Measurements from ENCODE around the gene NFATC1.

NFATC1 gene

DNA sequence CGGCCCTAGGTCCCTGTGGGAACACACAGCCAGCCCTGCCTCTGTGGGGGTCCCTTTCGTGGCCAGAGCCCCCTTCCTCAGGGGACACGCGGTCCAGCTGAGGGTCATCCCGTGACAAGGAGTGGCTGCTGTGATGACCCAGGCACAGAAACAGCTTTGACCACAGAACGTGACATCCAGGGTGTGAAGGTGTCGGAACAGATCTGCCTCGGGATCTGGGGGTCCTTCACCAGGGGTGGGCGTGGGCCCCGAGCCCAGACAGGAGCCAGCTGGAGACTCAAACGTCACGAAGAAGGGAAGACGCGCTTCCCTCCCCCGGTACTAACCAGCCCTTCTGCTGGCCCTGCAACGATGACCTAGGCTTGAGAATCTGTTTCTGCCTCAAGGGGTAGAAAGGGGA is 75.9 kb downstream of the NFATC1 start:
- TF ChIP-seq ZNF274 (IDR thresholded peaks at IDR 0.05; ENCODE audit: low read depth, low read length) (no peak), YY1 (IDR thresholded peaks at IDR 0.05; ENCODE audit: insufficient read depth, insufficient read length) (no peak), SUZ12 (IDR thresholded peaks at IDR 0.05; ENCODE audit: extremely low read depth, insufficient read depth, insufficient read length) (no peak)
- H3K4me3 ChIP-seq (ENCODE audit: insufficient read length, low read depth): no peak overlapping the region
- no peak for DNase-seq (ENCODE audit: low read depth, low spot score)
- H3K27me3 ChIP-seq (ENCODE audit: insufficient read depth, insufficient read length): no peaks in the 10 kb centered on the region
- no peak overlapping the region for H3K9ac ChIP-seq (ENCODE audit: insufficient read length, low read depth)
- peaks cover 33% of the 10 kb centered on the region for H3K36me3 ChIP-seq (ENCODE audit: insufficient read depth, insufficient read length, low read length)
- peaks cover 7% of the 10 kb centered on the region for H3K4me1 ChIP-seq (ENCODE audit: insufficient read depth, insufficient read length)
- no peaks in the 10 kb centered on the region for H3K9me3 ChIP-seq (ENCODE audit: insufficient read depth, low read length)

DNA sequence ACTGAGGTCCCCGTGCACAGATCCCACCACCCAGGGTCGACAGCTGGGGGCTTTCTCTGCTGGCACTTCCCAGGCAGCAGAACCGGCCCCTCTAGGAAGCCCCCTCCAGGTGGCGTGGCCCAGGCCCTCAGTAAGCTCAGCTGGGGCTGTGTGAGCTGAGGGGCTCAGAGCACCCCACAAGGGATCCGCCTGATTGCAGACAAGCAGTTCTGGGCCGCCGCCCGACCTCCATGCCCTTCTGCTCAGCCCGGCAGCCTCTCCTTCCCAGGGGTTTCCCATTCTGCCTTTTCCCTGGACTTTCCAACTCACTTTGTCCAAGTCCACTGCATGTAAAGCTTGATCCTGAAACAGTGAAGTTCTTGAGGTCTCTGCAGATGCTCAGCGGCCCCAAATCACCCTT is 76.4 kb downstream of the NFATC1 start:
- Histone ChIP-seq H3K9me3 (ENCODE audit: insufficient read depth, low read length) (no peaks in the 10 kb centered on the region), H3K27me3 (ENCODE audit: insufficient read depth, insufficient read length) (no peaks in the 10 kb centered on the region), H3K9ac (ENCODE audit: insufficient read length, low read depth) (no peak overlapping the region), H3K4me3 (ENCODE audit: insufficient read length, low read depth) (no peak overlapping the region), H3K36me3 (ENCODE audit: insufficient read depth, insufficient read length, low read length) (peaks cover 29% of the 10 kb centered on the region), H3K4me1 (ENCODE audit: insufficient read depth, insufficient read length) (peaks cover 7% of the 10 kb centered on the region)
- no peak for DNase-seq (ENCODE audit: low read depth, low spot score)
- TF ChIP-seq ZNF274 (IDR thresholded peaks at IDR 0.05; ENCODE audit: low read depth, low read length): no peak
- TF ChIP-seq YY1 (IDR thresholded peaks at IDR 0.05; ENCODE audit: insufficient read depth, insufficient read length): no peak
- TF ChIP-seq SUZ12 (IDR thresholded peaks at IDR 0.05; ENCODE audit: extremely low read depth, insufficient read depth, insufficient read length): no peak

DNA sequence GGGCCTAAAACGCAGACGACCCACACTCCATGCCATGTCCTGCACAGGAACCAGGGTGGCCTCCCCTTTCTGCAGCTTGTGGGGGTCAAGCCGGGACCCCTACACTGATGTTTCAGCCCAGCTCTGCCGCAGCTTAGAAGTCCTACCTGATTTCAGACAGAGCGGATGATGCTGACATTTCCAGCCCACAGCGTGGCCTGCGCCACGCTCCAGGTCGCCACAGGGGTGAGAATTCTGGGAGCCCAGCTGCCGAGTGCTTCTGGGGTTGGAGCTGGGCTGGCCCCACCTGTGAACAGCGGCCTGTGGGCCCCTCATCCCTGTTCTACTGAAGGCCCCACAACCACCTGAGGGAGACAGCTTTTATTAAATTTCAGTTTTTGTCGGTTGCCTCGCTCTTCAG is 77.2 kb downstream of the NFATC1 start:
- peaks cover 27% of the 10 kb centered on the region for H3K36me3 ChIP-seq (ENCODE audit: insufficient read depth, insufficient read length, low read length)
- H3K9me3 ChIP-seq (ENCODE audit: insufficient read depth, low read length): no peaks in the 10 kb centered on the region
- no peak for TF ChIP-seq YY1 (IDR thresholded peaks at IDR 0.05; ENCODE audit: insufficient read depth, insufficient read length)
- no peak for TF ChIP-seq ZNF274 (IDR thresholded peaks at IDR 0.05; ENCODE audit: low read depth, low read length)
- TF ChIP-seq SUZ12 (IDR thresholded peaks at IDR 0.05; ENCODE audit: extremely low read depth, insufficient read depth, insufficient read length): no peak
- H3K4me1 ChIP-seq (ENCODE audit: insufficient read depth, insufficient read length): peaks cover 7% of the 10 kb centered on the region
- DNase-seq (ENCODE audit: low read depth, low spot score): no peak
- no peak overlapping the region for H3K9ac ChIP-seq (ENCODE audit: insufficient read length, low read depth)
- H3K4me3 ChIP-seq (ENCODE audit: insufficient read length, low read depth): no peak overlapping the region
- no peaks in the 10 kb centered on the region for H3K27me3 ChIP-seq (ENCODE audit: insufficient read depth, insufficient read length)

DNA sequence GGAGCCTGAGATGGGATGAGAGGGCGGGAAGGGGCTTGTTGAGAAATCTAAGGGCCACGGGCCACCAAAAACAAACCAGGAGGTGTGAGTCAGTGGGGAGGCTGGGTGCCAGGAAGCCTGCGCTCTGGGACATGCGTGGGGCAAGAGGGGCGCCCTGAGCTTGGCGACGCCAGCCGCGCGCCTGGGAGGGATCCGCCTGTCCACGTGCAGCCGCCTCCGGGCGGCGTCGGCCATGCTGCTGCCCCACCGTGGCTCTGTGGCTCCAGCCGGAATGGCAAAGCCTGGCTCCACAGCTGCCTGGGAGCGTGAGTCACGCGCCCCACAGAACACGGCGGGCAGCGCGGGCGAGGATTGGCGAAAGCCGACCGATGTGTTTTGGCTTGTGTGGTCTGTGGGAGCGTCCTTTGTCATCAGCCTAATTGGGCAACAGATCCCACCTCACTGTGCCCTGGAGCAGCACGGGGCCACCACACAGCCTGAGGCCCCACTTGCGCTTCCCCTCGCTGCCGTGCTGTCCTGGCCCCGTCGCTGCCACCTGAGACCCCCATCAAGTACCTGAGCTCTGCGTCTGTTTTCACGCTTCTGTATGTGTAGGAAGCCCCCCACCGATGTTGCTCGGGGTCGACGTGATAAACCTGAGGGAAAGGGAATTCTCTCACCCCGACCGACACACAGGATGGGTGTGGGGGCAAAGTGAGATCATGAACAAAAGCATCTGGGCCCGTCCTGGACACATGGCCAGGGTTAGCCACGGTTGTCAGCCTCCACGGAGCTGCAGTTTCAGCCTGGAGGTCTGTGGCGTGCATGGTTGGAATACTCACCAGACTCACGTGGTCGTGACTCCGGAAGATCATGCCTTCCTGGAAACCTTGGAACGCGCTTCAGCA is 80.5 kb downstream of the NFATC1 start:
- no peak overlapping the region for H3K9ac ChIP-seq (ENCODE audit: insufficient read length, low read depth)

DNA sequence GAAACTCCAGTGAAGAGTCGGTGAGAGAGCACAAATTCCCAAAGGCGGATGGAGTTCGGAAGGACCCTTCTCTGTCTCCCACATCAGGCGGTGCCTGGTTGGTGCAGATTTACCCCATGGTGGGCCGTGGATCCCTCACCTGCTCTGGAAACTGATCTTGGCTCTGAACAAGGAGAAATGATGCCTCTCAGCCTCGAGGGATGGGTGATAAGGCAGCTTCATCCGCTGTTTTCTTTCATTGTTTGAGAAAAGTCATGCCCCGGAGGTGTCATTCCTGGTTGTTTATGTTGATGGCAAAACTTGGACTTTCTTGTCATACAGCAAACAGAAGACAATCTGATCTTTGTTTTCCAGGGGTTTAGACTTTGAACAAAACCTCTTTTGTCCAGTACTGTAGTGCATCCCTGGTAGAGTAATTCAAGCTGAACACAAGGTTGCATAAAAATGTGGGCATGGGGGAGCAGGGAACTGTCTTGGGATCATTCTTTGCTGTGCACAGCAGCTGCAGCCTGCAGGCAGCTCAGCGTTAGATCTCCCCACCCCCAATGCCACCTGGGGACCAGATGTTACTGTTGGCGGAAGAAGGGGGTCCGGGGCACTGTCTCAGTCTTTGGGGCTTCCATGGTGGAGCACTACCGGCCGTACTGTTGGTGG is 81.3 kb downstream of the NFATC1 start:
- no peaks in the 10 kb centered on the region for H3K27me3 ChIP-seq (ENCODE audit: insufficient read depth, insufficient read length)
- H3K9ac ChIP-seq (ENCODE audit: insufficient read length, low read depth): no peak overlapping the region
- no peak overlapping the region for H3K4me3 ChIP-seq (ENCODE audit: insufficient read length, low read depth)
- peaks cover 11% of the 10 kb centered on the region for H3K36me3 ChIP-seq (ENCODE audit: insufficient read depth, insufficient read length, low read length)
- no peaks in the 10 kb centered on the region for H3K9me3 ChIP-seq (ENCODE audit: insufficient read depth, low read length)
- TF ChIP-seq SUZ12 (IDR thresholded peaks at IDR 0.05; ENCODE audit: extremely low read depth, insufficient read depth, insufficient read length): no peak
- no peak for TF ChIP-seq ZNF274 (IDR thresholded peaks at IDR 0.05; ENCODE audit: low read depth, low read length)
- TF ChIP-seq YY1 (IDR thresholded peaks at IDR 0.05; ENCODE audit: insufficient read depth, insufficient read length): no peak
- H3K4me1 ChIP-seq (ENCODE audit: insufficient read depth, insufficient read length): no peaks in the 10 kb centered on the region
- DNase-seq (ENCODE audit: low read depth, low spot score): no peak

More for the DNA sequence above, 80.5 kb downstream of the NFATC1 start:
- Histone ChIP-seq H3K4me3 (ENCODE audit: insufficient read length, low read depth) (no peak overlapping the region), H3K36me3 (ENCODE audit: insufficient read depth, insufficient read length, low read length) (peaks cover 11% of the 10 kb centered on the region), H3K27me3 (ENCODE audit: insufficient read depth, insufficient read length) (no peaks in the 10 kb centered on the region), H3K9me3 (ENCODE audit: insufficient read depth, low read length) (no peaks in the 10 kb centered on the region), H3K4me1 (ENCODE audit: insufficient read depth, insufficient read length) (no peaks in the 10 kb centered on the region)
- no peak for DNase-seq (ENCODE audit: low read depth, low spot score)
- TF ChIP-seq ZNF274 (IDR thresholded peaks at IDR 0.05; ENCODE audit: low read depth, low read length) (no peak), YY1 (IDR thresholded peaks at IDR 0.05; ENCODE audit: insufficient read depth, insufficient read length) (no peak), SUZ12 (IDR thresholded peaks at IDR 0.05; ENCODE audit: extremely low read depth, insufficient read depth, insufficient read length) (no peak)

DNA sequence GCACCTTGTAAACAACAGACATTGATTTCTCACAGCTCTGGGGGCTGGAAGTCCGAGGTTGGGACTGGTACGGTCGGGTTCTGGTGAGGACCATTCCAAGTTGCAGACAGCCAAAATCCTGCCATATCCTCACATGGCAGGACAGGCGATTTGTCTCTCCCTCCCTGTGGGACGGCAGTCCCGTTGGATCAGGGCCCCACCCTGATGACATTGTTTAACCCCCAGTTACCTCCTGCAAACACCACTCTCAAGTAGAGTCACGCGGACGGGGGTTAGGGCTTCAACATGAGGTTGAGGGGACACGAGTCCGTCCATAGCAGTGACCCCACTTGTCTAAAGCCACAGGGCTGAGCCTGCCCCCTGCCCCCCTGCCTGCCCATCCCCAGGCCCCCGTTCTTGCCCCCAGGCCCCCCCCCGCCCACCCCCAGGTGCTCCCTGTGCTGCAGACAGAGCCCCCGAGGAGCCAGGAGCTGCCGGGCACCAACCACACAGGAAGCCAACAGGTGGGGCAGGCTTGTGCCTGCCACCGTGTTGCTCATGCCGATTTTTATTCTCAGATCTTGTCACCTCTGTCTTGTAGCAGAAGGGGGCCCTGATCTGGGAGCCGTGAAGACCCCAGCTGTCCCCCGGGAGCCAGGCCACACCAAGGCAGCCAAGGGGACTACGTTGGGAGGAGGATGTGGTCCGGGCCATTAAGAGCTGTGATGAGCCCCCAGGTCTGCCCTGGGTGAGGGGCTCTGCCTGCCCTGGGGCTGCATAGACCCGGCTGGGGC is 82.2 kb downstream of the NFATC1 start:
- no peak for TF ChIP-seq SUZ12 (IDR thresholded peaks at IDR 0.05; ENCODE audit: extremely low read depth, insufficient read depth, insufficient read length)
- TF ChIP-seq ZNF274 (IDR thresholded peaks at IDR 0.05; ENCODE audit: low read depth, low read length): no peak
- TF ChIP-seq YY1 (IDR thresholded peaks at IDR 0.05; ENCODE audit: insufficient read depth, insufficient read length): no peak
- Histone ChIP-seq H3K36me3 (ENCODE audit: insufficient read depth, insufficient read length, low read length) (peaks cover 10% of the 10 kb centered on the region), H3K9me3 (ENCODE audit: insufficient read depth, low read length) (no peaks in the 10 kb centered on the region), H3K9ac (ENCODE audit: insufficient read length, low read depth) (no peak overlapping the region), H3K4me1 (ENCODE audit: insufficient read depth, insufficient read length) (no peaks in the 10 kb centered on the region), H3K4me3 (ENCODE audit: insufficient read length, low read depth) (no peak overlapping the region), H3K27me3 (ENCODE audit: insufficient read depth, insufficient read length) (no peaks in the 10 kb centered on the region)
- no peak for DNase-seq (ENCODE audit: low read depth, low spot score)

Data from NT2/D1 (cell line).